OCI-LY1 (cell line): ENCODE measurements around the gene EPHA2.

Experiments used
- EZH2 ChIP-seq: fragments of 200-600 bp; sonication (generic), shearing (Covaris generic); IDR thresholded peaks from 2 replicates; pipeline ENCODE4 v1.8.0; 2017; ENCODE audit warnings: borderline replicate concordance, mixed run types, mild to moderate bottlenecking, antibody characterized with exemption, low read length, moderate library complexity, mixed read lengths
- TF ChIP-seq, protein P1 (sequence below): fragments of 200-600 bp; sonication (generic), shearing (Covaris generic); IDR thresholded peaks from 2 replicates; pipeline ENCODE4 v1.5.1; 2017; ENCODE audit warnings: mild to moderate bottlenecking, antibody characterized with exemption, low read length, moderate library complexity, mixed read lengths

DNA sequence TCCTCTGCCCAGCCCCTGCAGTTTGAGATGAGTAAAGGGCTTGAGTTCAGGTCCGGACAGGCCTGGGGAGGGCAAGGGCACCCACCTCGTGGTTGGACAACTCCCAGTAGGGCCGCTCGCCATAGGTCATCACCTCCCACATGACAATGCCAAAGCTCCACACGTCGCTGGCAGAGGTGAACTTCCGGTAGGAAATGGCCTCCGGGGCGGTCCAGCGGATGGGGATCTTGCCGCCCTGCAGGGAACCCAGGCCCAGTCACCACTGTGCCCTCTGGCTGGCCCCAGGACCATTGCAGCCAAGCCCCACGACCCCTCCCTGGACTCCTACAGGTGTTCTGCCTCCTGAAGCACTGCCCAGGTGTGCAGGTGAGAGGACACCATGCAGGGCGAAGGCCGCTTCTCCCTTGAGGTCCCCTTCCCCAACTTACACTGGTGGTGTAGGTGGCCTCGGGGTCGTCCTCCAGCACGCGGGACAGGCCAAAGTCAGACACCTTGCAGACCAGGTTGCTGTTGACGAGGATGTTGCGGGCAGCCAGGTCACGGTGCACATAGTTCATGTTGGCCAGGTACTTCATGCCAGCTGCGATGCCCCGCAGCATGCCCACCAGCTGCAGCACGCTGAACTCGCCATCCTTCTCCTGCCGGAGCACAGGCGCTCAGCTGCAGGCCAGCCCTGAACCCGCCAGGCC, 24.1 kb downstream of the EPHA2 start:
- TF ChIP-seq, protein P1, sequence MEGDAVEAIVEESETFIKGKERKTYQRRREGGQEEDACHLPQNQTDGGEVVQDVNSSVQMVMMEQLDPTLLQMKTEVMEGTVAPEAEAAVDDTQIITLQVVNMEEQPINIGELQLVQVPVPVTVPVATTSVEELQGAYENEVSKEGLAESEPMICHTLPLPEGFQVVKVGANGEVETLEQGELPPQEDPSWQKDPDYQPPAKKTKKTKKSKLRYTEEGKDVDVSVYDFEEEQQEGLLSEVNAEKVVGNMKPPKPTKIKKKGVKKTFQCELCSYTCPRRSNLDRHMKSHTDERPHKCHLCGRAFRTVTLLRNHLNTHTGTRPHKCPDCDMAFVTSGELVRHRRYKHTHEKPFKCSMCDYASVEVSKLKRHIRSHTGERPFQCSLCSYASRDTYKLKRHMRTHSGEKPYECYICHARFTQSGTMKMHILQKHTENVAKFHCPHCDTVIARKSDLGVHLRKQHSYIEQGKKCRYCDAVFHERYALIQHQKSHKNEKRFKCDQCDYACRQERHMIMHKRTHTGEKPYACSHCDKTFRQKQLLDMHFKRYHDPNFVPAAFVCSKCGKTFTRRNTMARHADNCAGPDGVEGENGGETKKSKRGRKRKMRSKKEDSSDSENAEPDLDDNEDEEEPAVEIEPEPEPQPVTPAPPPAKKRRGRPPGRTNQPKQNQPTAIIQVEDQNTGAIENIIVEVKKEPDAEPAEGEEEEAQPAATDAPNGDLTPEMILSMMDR, result no peak
- no peak for TF ChIP-seq EZH2
